T follicular helper cell (primary cell): ENCODE results near the gene PTGS1.
"Not testable (repeated sequence)": the region's sequence is repeated elsewhere in the genome, so short reads cannot be mapped to it uniquely, and the experiment has no call there.

ENCODE experiments used
- DNase-seq: peaks from one replicate; pipeline ENCODE4 v3.0.0-alpha.2; 2020; ENCODE audit warnings: low read depth
- total RNA-seq, 2 experiments: gene quantifications; one replicate each; lab custom pipeline; 2026; lab: John Stamatoyannopoulos, UW

PTGS1 gene
- 0 to 0.04 reads per million in 2 experiments for total RNA-seq

GRCh38 chr9:122370869-122371755, at the start of gene PTGS1:
TSS of gene PTGS1 (plus strand) at chr9:122371024. CDS start at chr9:122371085, 61 bp downstream.
- DNase-seq: no peak

- DNase-seq: no peak
Observed at GRCh38 chr9:122322553-122322952, 48.3 kb upstream of the PTGS1 start.

- DNase-seq: not testable (repeated sequence)
Observed at GRCh38 chr9:122324665-122325064, 46.2 kb upstream of the PTGS1 start.

- no peak for DNase-seq
Observed at GRCh38 chr9:122325124-122325523, 45.7 kb upstream of the PTGS1 start.

- no peak for DNase-seq
Observed at GRCh38 chr9:122327175-122327574, 43.6 kb upstream of the PTGS1 start.

GRCh38 chr9:122329597-122329996, 41.2 kb upstream of the PTGS1 start:
- no peak for DNase-seq

- DNase-seq: not testable (repeated sequence)
Observed at GRCh38 chr9:122330466-122330865, 40.4 kb upstream of the PTGS1 start.

GRCh38 chr9:122331523-122331927, 39.3 kb upstream of the PTGS1 start:
- no peak for DNase-seq

- no peak for DNase-seq
Observed at GRCh38 chr9:122332083-122332482, 38.7 kb upstream of the PTGS1 start.

GRCh38 chr9:122332644-122333043, 38.2 kb upstream of the PTGS1 start:
- DNase-seq: no peak

- DNase-seq: no peak
Observed at GRCh38 chr9:122333169-122333808, 37.5 kb upstream of the PTGS1 start.

GRCh38 chr9:122334916-122335315, 35.9 kb upstream of the PTGS1 start:
- no peak for DNase-seq

GRCh38 chr9:122336189-122336588, 34.6 kb upstream of the PTGS1 start:
- no peak for DNase-seq

- DNase-seq: no peak
Observed at GRCh38 chr9:122336866-122337555, 33.8 kb upstream of the PTGS1 start.

GRCh38 chr9:122337556-122337929, 33.3 kb upstream of the PTGS1 start:
- DNase-seq: no peak

- DNase-seq: no peak
Observed at GRCh38 chr9:122338536-122338935, 32.3 kb upstream of the PTGS1 start.

GRCh38 chr9:122338994-122339393, 31.8 kb upstream of the PTGS1 start:
- DNase-seq: no peak

- no peak for DNase-seq
Observed at GRCh38 chr9:122339579-122339978, 31.2 kb upstream of the PTGS1 start.

- no peak for DNase-seq
Observed at GRCh38 chr9:122340161-122340560, 30.7 kb upstream of the PTGS1 start.

- no peak for DNase-seq
Observed at GRCh38 chr9:122342323-122343050, 28.3 kb upstream of the PTGS1 start.

GRCh38 chr9:122346478-122347347, 24.1 kb upstream of the PTGS1 start:
- DNase-seq: no peak
